ENCODE results near the gene REC8. TPM values are rescaled to one million over a fixed set of nuclear protein-coding genes. Genes with fewer than 3 reads are reported as not detected.

REC8 gene
- total and polyA plus RNA-seq, 2 of the 13 experiments (the other 11 are each of a cell fraction or from before 2014, with no cell fraction given) = 3.4 to 14.7 TPM

DNA sequence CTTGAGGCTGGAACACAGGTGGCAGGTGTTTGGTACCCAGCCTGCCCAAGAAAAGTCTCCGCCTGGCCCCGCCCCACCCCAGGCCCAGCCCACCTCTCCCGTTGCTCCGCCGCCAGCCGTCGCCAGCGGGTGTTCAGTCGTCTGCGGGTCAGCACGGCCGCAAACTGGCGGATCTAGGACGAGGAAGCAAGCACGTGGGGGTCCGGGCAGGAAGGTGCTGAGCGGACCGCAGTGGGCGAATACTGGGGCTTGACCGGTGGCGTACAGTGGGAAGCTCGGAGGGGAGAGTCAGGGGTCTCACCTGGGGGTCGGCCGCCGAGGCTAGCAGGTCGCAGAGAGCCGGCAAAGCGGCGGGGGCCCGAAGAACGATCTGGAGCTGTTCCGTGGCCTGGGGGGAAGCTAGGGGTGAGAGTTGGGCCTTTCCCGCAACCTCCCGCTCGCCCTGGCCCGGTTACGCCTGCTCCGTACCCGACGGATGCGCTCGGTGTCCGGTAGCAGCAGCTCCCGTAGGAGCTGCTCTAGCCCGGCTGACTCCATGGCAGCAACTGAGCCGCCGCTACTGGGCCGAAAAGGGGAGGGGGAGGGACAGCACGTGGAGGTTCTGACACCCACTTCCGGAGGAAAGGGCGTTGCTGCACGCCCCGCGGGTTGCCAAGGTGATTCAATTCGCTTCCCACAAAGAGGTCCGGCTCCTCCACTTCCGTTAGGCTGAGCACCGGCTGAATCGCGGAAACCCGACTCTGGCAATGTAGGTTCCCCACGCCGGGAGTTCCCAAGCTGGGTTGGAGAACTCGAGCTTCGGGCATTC lies 16.6 kb downstream of the REC8 start, which contains the start of gene IPO4 (continued):
- TF ChIP-seq, protein P1, sequence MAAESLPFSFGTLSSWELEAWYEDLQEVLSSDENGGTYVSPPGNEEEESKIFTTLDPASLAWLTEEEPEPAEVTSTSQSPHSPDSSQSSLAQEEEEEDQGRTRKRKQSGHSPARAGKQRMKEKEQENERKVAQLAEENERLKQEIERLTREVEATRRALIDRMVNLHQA (CRISPR knock-in tag; IDR thresholded peaks at IDR 0.05) = peak; percentile 29; the same call in 1 of the 2 replicates
- TF ChIP-seq ZNF564 (CRISPR knock-in tag; IDR thresholded peaks at IDR 0.05) (no peak), ZNF546 (CRISPR knock-in tag; conservative IDR thresholded peaks at IDR 0.05) (peak; percentile 78), KDM2A (CRISPR knock-in tag; IDR thresholded peaks at IDR 0.05; ENCODE audit: borderline replicate concordance, low read depth) (peak; percentile 99), FOXA1 (IDR thresholded peaks at IDR 0.05) (no peak), FOXA1 (CRISPR knock-in tag; IDR thresholded peaks at IDR 0.05) (peak; percentile 76), PHF20 (CRISPR knock-in tag; IDR thresholded peaks at IDR 0.05) (no peak), THYN1 (CRISPR knock-in tag; IDR thresholded peaks at IDR 0.05; ENCODE audit: borderline replicate concordance, low read depth) (peak; percentile 99), ZNF879 (CRISPR knock-in tag; IDR thresholded peaks at IDR 0.05) (peak; percentile 65), ZNF629 (CRISPR knock-in tag; conservative IDR thresholded peaks at IDR 0.05) (peak; percentile 58), FOXK1 (CRISPR knock-in tag; IDR thresholded peaks at IDR 0.05; ENCODE audit: borderline replicate concordance, low read depth) (peak; percentile 99), ZNF274 (CRISPR knock-in tag; IDR thresholded peaks at IDR 0.05) (peak; percentile 98), MAFK (conservative IDR thresholded peaks at IDR 0.05 in 1 of 2, IDR thresholded peaks at IDR 0.05 in 1 of 2; ENCODE audit: low read length in 2 of 2) (no peak), NFYC (CRISPR knock-in tag; IDR thresholded peaks at IDR 0.05) (peak; percentile 73), TBX2 (CRISPR knock-in tag; IDR thresholded peaks at IDR 0.05; ENCODE audit: borderline replicate concordance) (peak; percentile 99), CEBPB (IDR thresholded peaks at IDR 0.05; ENCODE audit: borderline replicate concordance, low read depth, low read length) (no peak), ZNF24 (IDR thresholded peaks at IDR 0.05) (peak; percentile 92), BHLHE40 (IDR thresholded peaks at IDR 0.05; ENCODE audit: low read length) (peak; percentile 95), ZSCAN20 (CRISPR knock-in tag; IDR thresholded peaks at IDR 0.05; ENCODE audit: borderline replicate concordance) (peak; percentile 96), SP1 (IDR thresholded peaks at IDR 0.05) (no peak), SP1 (CRISPR knock-in tag; IDR thresholded peaks at IDR 0.05) (peak; percentile 99), SMC3 (IDR thresholded peaks at IDR 0.05; ENCODE audit: low read length) (peak; percentile 13; the same call in 1 of the 2 replicates)
- TF ChIP-seq, protein P2, sequence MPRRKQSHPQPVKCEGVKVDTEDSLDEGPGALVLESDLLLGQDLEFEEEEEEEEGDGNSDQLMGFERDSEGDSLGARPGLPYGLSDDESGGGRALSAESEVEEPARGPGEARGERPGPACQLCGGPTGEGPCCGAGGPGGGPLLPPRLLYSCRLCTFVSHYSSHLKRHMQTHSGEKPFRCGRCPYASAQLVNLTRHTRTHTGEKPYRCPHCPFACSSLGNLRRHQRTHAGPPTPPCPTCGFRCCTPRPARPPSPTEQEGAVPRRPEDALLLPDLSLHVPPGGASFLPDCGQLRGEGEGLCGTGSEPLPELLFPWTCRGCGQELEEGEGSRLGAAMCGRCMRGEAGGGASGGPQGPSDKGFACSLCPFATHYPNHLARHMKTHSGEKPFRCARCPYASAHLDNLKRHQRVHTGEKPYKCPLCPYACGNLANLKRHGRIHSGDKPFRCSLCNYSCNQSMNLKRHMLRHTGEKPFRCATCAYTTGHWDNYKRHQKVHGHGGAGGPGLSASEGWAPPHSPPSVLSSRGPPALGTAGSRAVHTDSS (CRISPR knock-in tag; conservative IDR thresholded peaks at IDR 0.05) = peak; percentile 98; the same call in 1 of the 2 replicates
- TF ChIP-seq, protein P3, sequence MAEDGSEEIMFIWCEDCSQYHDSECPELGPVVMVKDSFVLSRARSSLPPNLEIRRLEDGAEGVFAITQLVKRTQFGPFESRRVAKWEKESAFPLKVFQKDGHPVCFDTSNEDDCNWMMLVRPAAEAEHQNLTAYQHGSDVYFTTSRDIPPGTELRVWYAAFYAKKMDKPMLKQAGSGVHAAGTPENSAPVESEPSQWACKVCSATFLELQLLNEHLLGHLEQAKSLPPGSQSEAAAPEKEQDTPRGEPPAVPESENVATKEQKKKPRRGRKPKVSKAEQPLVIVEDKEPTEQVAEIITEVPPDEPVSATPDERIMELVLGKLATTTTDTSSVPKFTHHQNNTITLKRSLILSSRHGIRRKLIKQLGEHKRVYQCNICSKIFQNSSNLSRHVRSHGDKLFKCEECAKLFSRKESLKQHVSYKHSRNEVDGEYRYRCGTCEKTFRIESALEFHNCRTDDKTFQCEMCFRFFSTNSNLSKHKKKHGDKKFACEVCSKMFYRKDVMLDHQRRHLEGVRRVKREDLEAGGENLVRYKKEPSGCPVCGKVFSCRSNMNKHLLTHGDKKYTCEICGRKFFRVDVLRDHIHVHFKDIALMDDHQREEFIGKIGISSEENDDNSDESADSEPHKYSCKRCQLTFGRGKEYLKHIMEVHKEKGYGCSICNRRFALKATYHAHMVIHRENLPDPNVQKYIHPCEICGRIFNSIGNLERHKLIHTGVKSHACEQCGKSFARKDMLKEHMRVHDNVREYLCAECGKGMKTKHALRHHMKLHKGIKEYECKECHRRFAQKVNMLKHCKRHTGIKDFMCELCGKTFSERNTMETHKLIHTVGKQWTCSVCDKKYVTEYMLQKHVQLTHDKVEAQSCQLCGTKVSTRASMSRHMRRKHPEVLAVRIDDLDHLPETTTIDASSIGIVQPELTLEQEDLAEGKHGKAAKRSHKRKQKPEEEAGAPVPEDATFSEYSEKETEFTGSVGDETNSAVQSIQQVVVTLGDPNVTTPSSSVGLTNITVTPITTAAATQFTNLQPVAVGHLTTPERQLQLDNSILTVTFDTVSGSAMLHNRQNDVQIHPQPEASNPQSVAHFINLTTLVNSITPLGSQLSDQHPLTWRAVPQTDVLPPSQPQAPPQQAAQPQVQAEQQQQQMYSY (CRISPR knock-in tag; IDR thresholded peaks at IDR 0.05) = no peak
- TF ChIP-seq, protein P4, sequence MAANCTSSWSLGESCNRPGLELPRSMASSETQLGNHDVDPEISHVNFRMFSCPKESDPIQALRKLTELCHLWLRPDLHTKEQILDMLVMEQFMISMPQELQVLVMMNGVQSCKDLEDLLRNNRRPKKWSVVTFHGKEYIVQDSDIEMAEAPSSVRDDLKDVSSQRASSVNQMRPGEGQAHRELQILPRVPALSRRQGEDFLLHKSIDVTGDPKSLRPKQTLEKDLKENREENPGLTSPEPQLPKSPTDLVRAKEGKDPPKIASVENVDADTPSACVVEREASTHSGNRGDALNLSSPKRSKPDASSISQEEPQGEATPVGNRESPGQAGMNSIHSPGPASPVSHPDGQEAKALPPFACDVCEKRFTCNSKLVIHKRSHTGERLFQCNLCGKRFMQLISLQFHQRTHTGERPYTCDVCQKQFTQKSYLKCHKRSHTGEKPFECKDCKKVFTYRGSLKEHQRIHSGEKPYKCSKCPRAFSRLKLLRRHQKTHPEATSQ (CRISPR knock-in tag; IDR thresholded peaks at IDR 0.05; ENCODE audit: borderline replicate concordance) = peak; percentile 98; the same call in 1 of the 2 replicates

Measured in HepG2 (cell line).